ENCODE measurements around the gene ITPR3. TPM values are rescaled to one million over a fixed set of nuclear protein-coding genes. Genes with fewer than 3 reads are reported as not detected.
A peak's percentile ranks its signal among the peaks of the same experiment; 100 is the strongest.

ITPR3 gene
- total RNA-seq, 1 donor from 2014 or later: 4.7 TPM

GRCh38 chr6:33686981-33687975, 66.2 kb downstream of the ITPR3 start:
- no peak overlapping the region for H3K9ac ChIP-seq (ENCODE audit: low read depth in 1 of 3, low read length in 3 of 3)
- H3K27me3 ChIP-seq (ENCODE audit: control insufficient read depth in 3 of 3, insufficient read depth in 3 of 3, low read length in 3 of 3): no peaks in the 10 kb centered on the region
- H3K36me3 ChIP-seq (ENCODE audit: control insufficient read depth in 3 of 3, insufficient read depth in 3 of 3, low read length in 3 of 3): peaks cover 5 to 19% (median 12%) of the 10 kb centered on the region in 3 donors
- H3K4me3 ChIP-seq (ENCODE audit: low read length in 3 of 3): no peak overlapping the region
- H3K4me1 ChIP-seq (ENCODE audit: control insufficient read depth in 3 of 3, insufficient read depth in 3 of 3, low read length in 3 of 3): peaks cover 13 to 19% (median 14%) of the 10 kb centered on the region in 3 donors
- no peak overlapping the region for H3K27ac ChIP-seq (ENCODE audit: low read depth, low read length)
- H3K9me3 ChIP-seq (ENCODE audit: control insufficient read depth in 3 of 3, low read length in 3 of 3): no peaks in the 10 kb centered on the region

- H3K36me3 ChIP-seq (ENCODE audit: control insufficient read depth in 3 of 3, insufficient read depth in 3 of 3, low read length in 3 of 3): peaks cover 5 to 19% (median 15%) of the 10 kb centered on the region in 3 donors
- H3K27ac ChIP-seq (ENCODE audit: low read depth, low read length): no peak overlapping the region
- no peak overlapping the region for H3K9ac ChIP-seq (ENCODE audit: low read depth in 1 of 3, low read length in 3 of 3)
- no peaks in the 10 kb centered on the region for H3K9me3 ChIP-seq (ENCODE audit: control insufficient read depth in 3 of 3, low read length in 3 of 3)
- no peaks in the 10 kb centered on the region for H3K27me3 ChIP-seq (ENCODE audit: control insufficient read depth in 3 of 3, insufficient read depth in 3 of 3, low read length in 3 of 3)
- H3K4me1 ChIP-seq (ENCODE audit: control insufficient read depth in 3 of 3, insufficient read depth in 3 of 3, low read length in 3 of 3): peaks cover 21 to 26% (median 21%) of the 10 kb centered on the region in 3 donors
- no peak overlapping the region for H3K4me3 ChIP-seq (ENCODE audit: low read length in 3 of 3)
Observed at GRCh38 chr6:33688006-33688405, 66.9 kb downstream of the ITPR3 start.

DNA sequence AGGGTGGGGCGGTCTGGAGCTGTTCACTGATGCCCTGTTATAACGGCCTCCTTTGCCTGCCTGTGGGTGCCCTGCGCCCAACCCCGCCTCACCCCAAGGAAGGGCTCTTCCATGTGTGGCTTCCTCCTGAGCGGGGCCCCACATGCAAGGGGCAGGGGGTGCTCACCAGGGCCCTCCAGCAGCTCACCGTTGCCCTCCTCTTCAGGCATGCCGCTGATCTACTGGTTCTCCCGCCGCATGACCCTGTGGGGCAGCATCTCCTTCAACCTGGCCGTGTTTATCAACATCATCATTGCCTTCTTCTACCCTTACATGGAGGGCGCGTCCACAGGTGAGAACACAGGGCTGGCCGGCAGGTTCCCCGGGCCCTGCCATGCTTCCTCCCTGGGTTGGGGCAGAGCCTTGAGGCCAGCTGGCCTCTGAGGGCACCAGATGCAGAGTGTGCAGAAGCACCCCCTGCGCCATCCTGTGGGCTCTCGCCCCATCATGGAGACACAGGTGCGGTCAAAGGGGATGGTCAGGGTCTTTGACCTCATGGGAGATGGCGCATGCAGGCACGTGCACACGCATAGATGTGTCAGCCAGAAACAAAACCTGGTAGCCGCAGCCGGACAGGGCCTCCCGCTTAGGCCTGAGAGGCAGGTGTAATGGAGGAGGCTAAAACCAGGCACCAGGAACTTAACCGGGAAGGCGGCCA, 67.5 kb downstream of the ITPR3 start:
- no peaks in the 10 kb centered on the region for H3K27me3 ChIP-seq (ENCODE audit: control insufficient read depth in 3 of 3, insufficient read depth in 3 of 3, low read length in 3 of 3)
- H3K36me3 ChIP-seq (ENCODE audit: control insufficient read depth in 3 of 3, insufficient read depth in 3 of 3, low read length in 3 of 3): peaks cover 5 to 19% (median 15%) of the 10 kb centered on the region in 3 donors
- no peak overlapping the region for H3K27ac ChIP-seq (ENCODE audit: low read depth, low read length)
- no peak overlapping the region for H3K4me3 ChIP-seq (ENCODE audit: low read length in 3 of 3)
- no peak overlapping the region for H3K9ac ChIP-seq (ENCODE audit: low read depth in 1 of 3, low read length in 3 of 3)
- H3K4me1 ChIP-seq (ENCODE audit: control insufficient read depth in 3 of 3, insufficient read depth in 3 of 3, low read length in 3 of 3): peaks cover 26 to 32% (median 27%) of the 10 kb centered on the region in 3 donors
- no peaks in the 10 kb centered on the region for H3K9me3 ChIP-seq (ENCODE audit: control insufficient read depth in 3 of 3, low read length in 3 of 3)

DNA sequence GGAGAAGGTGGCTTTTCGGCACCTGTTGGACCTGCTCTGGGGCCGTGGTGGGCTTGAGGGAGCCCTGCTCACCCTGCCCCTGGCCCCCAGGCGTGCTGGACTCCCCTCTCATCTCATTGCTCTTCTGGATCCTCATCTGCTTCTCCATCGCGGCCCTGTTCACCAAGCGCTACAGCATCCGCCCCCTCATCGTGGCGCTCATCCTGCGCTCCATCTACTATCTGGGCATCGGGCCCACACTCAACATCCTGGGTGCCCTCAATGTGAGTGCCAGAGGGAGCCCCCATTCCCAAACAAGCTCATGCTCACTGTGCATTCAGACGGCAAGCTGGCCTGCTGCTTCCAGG, 68.0 kb downstream of the ITPR3 start:
- Histone ChIP-seq H3K4me3 (ENCODE audit: low read length in 3 of 3) (no peak overlapping the region), H3K27me3 (ENCODE audit: control insufficient read depth in 3 of 3, insufficient read depth in 3 of 3, low read length in 3 of 3) (no peaks in the 10 kb centered on the region), H3K36me3 (ENCODE audit: control insufficient read depth in 3 of 3, insufficient read depth in 3 of 3, low read length in 3 of 3) (peaks cover 5 to 19% (median 15%) of the 10 kb centered on the region in 3 donors), H3K9ac (ENCODE audit: low read depth in 1 of 3, low read length in 3 of 3) (no peak overlapping the region), H3K27ac (ENCODE audit: low read depth, low read length) (no peak overlapping the region), H3K4me1 (ENCODE audit: control insufficient read depth in 3 of 3, insufficient read depth in 3 of 3, low read length in 3 of 3) (peaks cover 32 to 34% (median 32%) of the 10 kb centered on the region in 3 donors), H3K9me3 (ENCODE audit: control insufficient read depth in 3 of 3, low read length in 3 of 3) (no peaks in the 10 kb centered on the region)

GRCh38 chr6:33689879-33690278, 68.8 kb downstream of the ITPR3 start:
- Histone ChIP-seq H3K27me3 (ENCODE audit: control insufficient read depth in 3 of 3, insufficient read depth in 3 of 3, low read length in 3 of 3) (no peaks in the 10 kb centered on the region), H3K27ac (ENCODE audit: low read depth, low read length) (no peak overlapping the region), H3K36me3 (ENCODE audit: control insufficient read depth in 3 of 3, insufficient read depth in 3 of 3, low read length in 3 of 3) (peaks cover 5 to 19% (median 15%) of the 10 kb centered on the region in 3 donors), H3K4me3 (ENCODE audit: low read length in 3 of 3) (no peak overlapping the region), H3K9ac (ENCODE audit: low read depth in 1 of 3, low read length in 3 of 3) (no peak overlapping the region), H3K9me3 (ENCODE audit: control insufficient read depth in 3 of 3, low read length in 3 of 3) (no peaks in the 10 kb centered on the region), H3K4me1 (ENCODE audit: control insufficient read depth in 3 of 3, insufficient read depth in 3 of 3, low read length in 3 of 3) (peaks cover 39 to 42% (median 40%) of the 10 kb centered on the region in 3 donors)

- Histone ChIP-seq H3K36me3 (ENCODE audit: control insufficient read depth in 3 of 3, insufficient read depth in 3 of 3, low read length in 3 of 3) (peaks cover 5 to 25% (median 15%) of the 10 kb centered on the region in 3 donors), H3K4me3 (ENCODE audit: low read length in 3 of 3) (no peak overlapping the region), H3K9ac (ENCODE audit: low read depth in 1 of 3, low read length in 3 of 3) (no peak overlapping the region), H3K4me1 (ENCODE audit: control insufficient read depth in 3 of 3, insufficient read depth in 3 of 3, low read length in 3 of 3) (peaks cover 48 to 51% (median 49%) of the 10 kb centered on the region in 3 donors), H3K27ac (ENCODE audit: low read depth, low read length) (no peak overlapping the region), H3K27me3 (ENCODE audit: control insufficient read depth in 3 of 3, insufficient read depth in 3 of 3, low read length in 3 of 3) (no peaks in the 10 kb centered on the region), H3K9me3 (ENCODE audit: control insufficient read depth in 3 of 3, low read length in 3 of 3) (no peaks in the 10 kb centered on the region)
Observed at GRCh38 chr6:33690766-33691165, 69.6 kb downstream of the ITPR3 start.

DNA sequence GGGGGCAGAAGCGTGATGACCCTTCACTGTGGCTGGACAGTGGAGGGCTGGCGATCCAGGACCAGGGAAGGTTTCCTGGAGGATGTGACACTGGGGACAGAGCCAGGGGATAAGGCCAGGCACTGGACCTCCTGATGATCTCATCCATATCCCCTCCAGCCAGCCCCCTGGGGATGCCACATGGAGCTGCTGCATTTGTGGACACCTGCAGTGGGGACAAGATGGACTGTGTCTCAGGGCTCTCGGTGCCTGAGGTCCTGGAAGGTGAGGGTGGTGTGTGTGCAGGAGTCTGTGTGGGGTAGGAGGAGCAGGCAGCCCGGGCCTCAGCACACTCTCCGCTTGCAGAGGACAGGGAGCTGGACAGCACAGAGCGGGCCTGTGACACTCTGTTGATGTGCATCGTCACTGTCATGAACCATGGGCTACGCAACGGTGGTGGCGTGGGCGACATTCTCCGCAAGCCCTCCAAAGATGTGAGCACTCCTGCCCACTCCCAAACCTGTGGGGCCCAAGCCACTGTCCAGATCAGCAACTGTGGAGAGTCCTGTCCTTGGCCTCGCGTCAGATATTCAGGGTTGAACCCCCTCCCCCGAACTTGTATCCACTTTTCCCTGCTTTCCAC, 70.4 kb downstream of the ITPR3 start:
- peak overlapping the region in 1 of 3 donors; percentile 84 for H3K9ac ChIP-seq (ENCODE audit: low read depth in 1 of 3, low read length in 3 of 3)
- H3K4me1 ChIP-seq (ENCODE audit: control insufficient read depth in 3 of 3, insufficient read depth in 3 of 3, low read length in 3 of 3): peaks cover 56 to 59% (median 57%) of the 10 kb centered on the region in 3 donors
- peak overlapping the region; percentile 70 for H3K27ac ChIP-seq (ENCODE audit: low read depth, low read length)
- no peaks in the 10 kb centered on the region for H3K9me3 ChIP-seq (ENCODE audit: control insufficient read depth in 3 of 3, low read length in 3 of 3)
- H3K36me3 ChIP-seq (ENCODE audit: control insufficient read depth in 3 of 3, insufficient read depth in 3 of 3, low read length in 3 of 3): peaks cover 5 to 19% (median 17%) of the 10 kb centered on the region in 3 donors
- H3K4me3 ChIP-seq (ENCODE audit: low read length in 3 of 3): no peak overlapping the region
- H3K27me3 ChIP-seq (ENCODE audit: control insufficient read depth in 3 of 3, insufficient read depth in 3 of 3, low read length in 3 of 3): no peaks in the 10 kb centered on the region

GRCh38 chr6:33692078-33692759, 71.1 kb downstream of the ITPR3 start:
- peaks cover 63 to 65% (median 63%) of the 10 kb centered on the region in 3 donors for H3K4me1 ChIP-seq (ENCODE audit: control insufficient read depth in 3 of 3, insufficient read depth in 3 of 3, low read length in 3 of 3)
- H3K9ac ChIP-seq (ENCODE audit: low read depth in 1 of 3, low read length in 3 of 3): peak overlapping the region; percentile 48 to 84 (median 77)
- peak overlapping the region; percentile 70 for H3K27ac ChIP-seq (ENCODE audit: low read depth, low read length)
- H3K9me3 ChIP-seq (ENCODE audit: control insufficient read depth in 3 of 3, low read length in 3 of 3): no peaks in the 10 kb centered on the region
- H3K27me3 ChIP-seq (ENCODE audit: control insufficient read depth in 3 of 3, insufficient read depth in 3 of 3, low read length in 3 of 3): no peaks in the 10 kb centered on the region
- peaks cover 3 to 20% (median 19%) of the 10 kb centered on the region in 3 donors for H3K36me3 ChIP-seq (ENCODE audit: control insufficient read depth in 3 of 3, insufficient read depth in 3 of 3, low read length in 3 of 3)
- peak overlapping the region in 2 of 3 donors; percentile 30 to 65 for H3K4me3 ChIP-seq (ENCODE audit: low read length in 3 of 3)

GRCh38 chr6:33692760-33693158, 71.6 kb downstream of the ITPR3 start:
- Histone ChIP-seq H3K4me3 (ENCODE audit: low read length in 3 of 3) (peak overlapping the region; percentile 30 to 65 (median 59)), H3K9me3 (ENCODE audit: control insufficient read depth in 3 of 3, low read length in 3 of 3) (no peaks in the 10 kb centered on the region), H3K27me3 (ENCODE audit: control insufficient read depth in 3 of 3, insufficient read depth in 3 of 3, low read length in 3 of 3) (no peaks in the 10 kb centered on the region), H3K4me1 (ENCODE audit: control insufficient read depth in 3 of 3, insufficient read depth in 3 of 3, low read length in 3 of 3) (peaks cover 66 to 68% (median 68%) of the 10 kb centered on the region in 3 donors), H3K27ac (ENCODE audit: low read depth, low read length) (peak overlapping the region; percentile 70), H3K9ac (ENCODE audit: low read depth in 1 of 3, low read length in 3 of 3) (peak overlapping the region; percentile 48 to 84 (median 77)), H3K36me3 (ENCODE audit: control insufficient read depth in 3 of 3, insufficient read depth in 3 of 3, low read length in 3 of 3) (peaks cover 6 to 24% (median 22%) of the 10 kb centered on the region in 3 donors)

Data from skeletal muscle tissue (tissue), 4 donors.